H1 (cell line): ENCODE data around the gene DEGS2. TPM values are rescaled to one million over a fixed set of nuclear protein-coding genes. Genes with fewer than 3 reads are reported as not detected.
A peak's percentile ranks its signal among the peaks of the same experiment; 100 is the strongest.

Source experiments
- CTCF ChIA-PET: fragments of 300-600 bp; sonication (Branson Sonifier 250); formaldehyde crosslinking; loops from one replicate; lab custom pipeline; 2021; ENCODE audit not compliant: partially characterized antibody; lab: Charles Lee
- POLR2A ChIA-PET: fragments of 300-600 bp; sonication (Branson Sonifier 250); formaldehyde crosslinking; loops from one replicate; lab custom pipeline; 2021; ENCODE audit warnings: inconsistent platforms; ENCODE audit not compliant: partially characterized antibody; lab: Charles Lee
- DNase-seq, 2 experiments: peaks; one replicate each; pipeline versions ENCODE4 v3.0.0 to v3.0.0-alpha.2; 2010 to 2022; ENCODE audit warnings: low spot score in 2 of 2, low read depth in 1 of 2, mixed read lengths in 1 of 2
- FAIRE-seq: peaks from 2 replicates; lab custom pipeline; 2011; peaks lifted over from hg19 to GRCh38; lab: Jason Lieb, UNC
- H2AFZ ChIP-seq: 2 replicates; pipeline ENCODE4 v1.8.1; 2012; ENCODE audit warnings: low read length, inconsistent platforms
- H2AK5ac ChIP-seq: 2 replicates; pipeline ENCODE4 v1.6.1; 2013; ENCODE audit warnings: low read depth, low read length
- H2BK120ac ChIP-seq: replicated peaks from 2 replicates; pipeline ENCODE3; 2013; ENCODE audit warnings: low read depth, low read length, inconsistent platforms
- H2BK12ac ChIP-seq: 2 replicates; pipeline ENCODE4 v1.6.1; 2013; ENCODE audit warnings: low read depth, low read length
- H2BK15ac ChIP-seq: 2 replicates; pipeline ENCODE4 v1.6.1; 2013; ENCODE audit warnings: low read length
- H2BK20ac ChIP-seq: 2 replicates; pipeline ENCODE4 v1.6.1; 2013; ENCODE audit warnings: low read length
- H2BK5ac ChIP-seq: 2 replicates; pipeline ENCODE4 v1.6.1; 2013; ENCODE audit warnings: low read depth, low read length
- H3K14ac ChIP-seq: 2 replicates; pipeline ENCODE4 v1.6.1; 2013; ENCODE audit warnings: inconsistent platforms; ENCODE audit not compliant: insufficient read length
- H3K18ac ChIP-seq: 2 replicates; pipeline ENCODE4 v1.6.1; 2013; ENCODE audit warnings: low read length; ENCODE audit errors: extremely low read depth
- H3K23ac ChIP-seq: 2 replicates; pipeline ENCODE4 v1.6.1; 2013; ENCODE audit warnings: inconsistent platforms; ENCODE audit not compliant: insufficient read length
- H3K23me2 ChIP-seq: 2 replicates; pipeline ENCODE4 v1.6.1; 2013; ENCODE audit warnings: low read depth, low read length
- H3K27ac ChIP-seq: 2 replicates; pipeline ENCODE4 v1.6.1; 2011; ENCODE audit warnings: low read depth, low read length, inconsistent platforms
- H3K27me3 ChIP-seq, 4 experiments: replicated peaks in 1 of 4; 1 replicate in 1 of 4; 2 replicates in 3 of 4; pipeline versions ENCODE4 v1.6.1 to v1.8.1; 2011 to 2013; ENCODE audit warnings: low read length in 3 of 4, mild to moderate bottlenecking in 3 of 4, inconsistent platforms in 2 of 4, mixed read lengths in 2 of 4, moderate library complexity in 1 of 4; ENCODE audit not compliant: control insufficient read depth in 3 of 4, insufficient read depth in 3 of 4; ENCODE audit errors: extremely low read depth in 1 of 4
- H3K36me3 ChIP-seq, 4 experiments: 2 replicates each; pipeline versions ENCODE4 v1.6.1 to v1.8.1; 2011 to 2013; ENCODE audit warnings: mild to moderate bottlenecking in 4 of 4, low read length in 3 of 4, moderate library complexity in 2 of 4, control low read depth in 1 of 4, inconsistent platforms in 1 of 4; ENCODE audit not compliant: insufficient read depth in 4 of 4, control insufficient read depth in 2 of 4
- H3K4ac ChIP-seq: replicated peaks from 2 replicates; pipeline ENCODE3; 2013; ENCODE audit warnings: low read length, low read depth, mixed read lengths, inconsistent platforms; ENCODE audit not compliant: insufficient read length
- H3K4me1 ChIP-seq, 4 experiments: replicated peaks in 1 of 4; 1 replicate in 1 of 4; 2 replicates in 3 of 4; pipeline versions ENCODE4 v1.6.1 to v1.8.1; 2011 to 2013; ENCODE audit warnings: low read length in 3 of 4, inconsistent platforms in 2 of 4, mixed read lengths in 1 of 4; ENCODE audit not compliant: insufficient read depth in 4 of 4, control insufficient read depth in 3 of 4
- H3K4me2 ChIP-seq, 2 experiments: 2 replicates each; pipeline versions ENCODE4 v1.6.1 to v1.8.1; 2011 to 2013; ENCODE audit warnings: low read depth in 2 of 2, low read length in 2 of 2, control low read depth in 1 of 2, inconsistent platforms in 1 of 2, mild to moderate bottlenecking in 1 of 2; ENCODE audit not compliant: insufficient read depth in 1 of 2
- H3K4me3 ChIP-seq, 4 experiments: fragments of 200-600, 300-600 bp in 1 of 4; sonication (generic), shearing (Covaris generic), sonication (Bioruptor Twin) in 1 of 4; 2 replicates each; pipeline versions ENCODE4 v1.5.1 to v1.8.1; 2011 to 2016; ENCODE audit warnings: low read length in 4 of 4, low read depth in 3 of 4, control low read depth in 2 of 4, inconsistent platforms in 2 of 4, mild to moderate bottlenecking in 2 of 4, mixed read lengths in 1 of 4, moderate library complexity in 1 of 4; ENCODE audit not compliant: insufficient read depth in 2 of 4; ENCODE audit errors: extremely low read depth in 1 of 4
- H3K56ac ChIP-seq: replicated peaks from 2 replicates; pipeline ENCODE3; 2013; ENCODE audit warnings: low read depth, mild to moderate bottlenecking, mixed read lengths, low read length, inconsistent platforms; ENCODE audit not compliant: insufficient read length
- H3K79me1 ChIP-seq: 2 replicates; pipeline ENCODE4 v1.6.1; 2013; ENCODE audit warnings: low read depth, low read length, control low read depth
- H3K79me2 ChIP-seq, 2 experiments: 2 replicates each; pipeline versions ENCODE4 v1.6.1 to v1.8.1; 2012 to 2013; ENCODE audit warnings: low read length in 2 of 2, mild to moderate bottlenecking in 2 of 2, inconsistent platforms in 1 of 2; ENCODE audit not compliant: insufficient read depth in 2 of 2, control insufficient read depth in 1 of 2
- H3K9ac ChIP-seq, 4 experiments: replicated peaks in 1 of 4; 1 replicate in 1 of 4; 2 replicates in 3 of 4; pipeline versions ENCODE4 v1.6.1 to v1.8.1; 2011 to 2013; ENCODE audit warnings: low read depth in 3 of 4, low read length in 3 of 4, control low read depth in 2 of 4, mild to moderate bottlenecking in 2 of 4, moderate library complexity in 2 of 4, inconsistent platforms in 1 of 4; ENCODE audit errors: extremely low read depth in 1 of 4
- H3K9me3 ChIP-seq, 2 experiments: 2 replicates each; pipeline versions ENCODE4 v1.6.1 to v1.8.1; 2012 to 2013; ENCODE audit warnings: mild to moderate bottlenecking in 2 of 2, moderate library complexity in 2 of 2, control low read depth in 1 of 2, inconsistent platforms in 1 of 2, low read depth in 1 of 2, low read length in 1 of 2, mixed read lengths in 1 of 2; ENCODE audit not compliant: insufficient read depth in 2 of 2
- H4K20me1 ChIP-seq, 2 experiments: replicated peaks in 1 of 2; 2 replicates each; pipeline versions ENCODE3 to v1.8.1; 2011 to 2013; ENCODE audit warnings: inconsistent platforms in 2 of 2, low read length in 2 of 2, mild to moderate bottlenecking in 1 of 2; ENCODE audit not compliant: insufficient read depth in 2 of 2, control insufficient read depth in 1 of 2
- H4K5ac ChIP-seq: 2 replicates; pipeline ENCODE4 v1.6.1; 2013; ENCODE audit warnings: low read length, low read depth, mixed read lengths, inconsistent platforms; ENCODE audit not compliant: insufficient read length
- H4K8ac ChIP-seq: 2 replicates; pipeline ENCODE4 v1.8.0; 2013; ENCODE audit warnings: mild to moderate bottlenecking, moderate library complexity, low read length, inconsistent platforms; ENCODE audit not compliant: insufficient read depth; ENCODE audit errors: extremely low read depth
- H4K91ac ChIP-seq: replicated peaks from 2 replicates; pipeline ENCODE3; 2013; ENCODE audit warnings: low read length, mixed read lengths, inconsistent platforms; ENCODE audit not compliant: insufficient read length
- GTF2F1 ChIP-seq: IDR thresholded peaks from 2 replicates; pipeline ENCODE4 v1.6.1; 2012; ENCODE audit warnings: low read depth, low read length, improper control_type of control experiment, borderline replicate concordance
- MAX ChIP-seq: IDR thresholded peaks from 2 replicates; pipeline ENCODE4 v1.6.1; 2012; ENCODE audit warnings: inconsistent platforms
- NANOG ChIP-seq: IDR thresholded peaks from 2 replicates; pipeline ENCODE4 v1.6.1; 2011; ENCODE audit warnings: low read length, low read depth, mild to moderate bottlenecking, inconsistent platforms; ENCODE audit not compliant: insufficient read depth, poor library complexity, severe bottlenecking
- NRF1 ChIP-seq: IDR thresholded peaks from 2 replicates; pipeline ENCODE4 v1.6.1; 2011; ENCODE audit warnings: mild to moderate bottlenecking, low read depth, low read length, improper control_type of control experiment
- PHF8 ChIP-seq: fragments of 200-600 bp; sonication (generic); conservative IDR thresholded peaks from 2 replicates; pipeline ENCODE4 v1.7.1; 2012; ENCODE audit warnings: low read depth, mild to moderate bottlenecking, inconsistent platforms, low read length, moderate library complexity
- POU5F1 ChIP-seq: IDR thresholded peaks from 2 replicates; pipeline ENCODE4 v1.6.1; 2011; ENCODE audit warnings: low read depth, mild to moderate bottlenecking, low read length, moderate library complexity
- SIX5 ChIP-seq: IDR thresholded peaks from 2 replicates; pipeline ENCODE4 v1.6.1; 2011; ENCODE audit warnings: mild to moderate bottlenecking, low read depth, low read length
- TBP ChIP-seq: IDR thresholded peaks from 2 replicates; pipeline ENCODE4 v1.6.1; 2011; ENCODE audit warnings: low read depth, low read length, improper control_type of control experiment
- TCF12 ChIP-seq: IDR thresholded peaks from 2 replicates; pipeline ENCODE4 v1.6.1; 2011; ENCODE audit warnings: low read depth, mild to moderate bottlenecking, low read length
- TEAD4 ChIP-seq: IDR thresholded peaks from 2 replicates; pipeline ENCODE4 v1.6.1; 2012; ENCODE audit warnings: low read depth, low read length, inconsistent platforms, mixed read lengths
- USF2 ChIP-seq: IDR thresholded peaks from 2 replicates; pipeline ENCODE4 v1.6.1; 2011; ENCODE audit warnings: low read length, improper control_type of control experiment
- WGBS, 2 experiments: shearing (Covaris generic) in 1 of 2; methylation state at CpG; one replicate each; pipeline versions ENCODE4 v1.1.6 to v1.1.7; 2013 to 2015; ENCODE audit warnings: low lambda C conversion rate in 2 of 2, mixed read lengths in 2 of 2, inconsistent platforms in 1 of 2, low coverage in 1 of 2, missing lambda C conversion rate in 1 of 2; ENCODE audit not compliant: insufficient replicate concordance in 2 of 2, insufficient coverage in 1 of 2, insufficient read length in 1 of 2; ENCODE audit errors: extremely low coverage in 1 of 2, missing lambda C conversion rate in 1 of 2; 5-methylcytosine and 5-hydroxymethylcytosine counted together
- polyA plus RNA-seq, 7 experiments: library from polyadenylated mRNA; depleted of rRNA in 3 of 7; stranded (reverse) in 5 of 7; unstranded in 2 of 7; fragments of >200 nt in 5 of 7; fragments of 200-250 nt in 2 of 7; gene quantifications; 1 replicate in 5 of 7; 2 replicates in 1 of 7; 4 replicates in 1 of 7; pipeline versions ENCODE4 v1.2.1 to v1.2.3, GENCODE V29; 2011 to 2013; ENCODE audit warnings: missing spikeins in 2 of 7, mixed read lengths in 2 of 7
- total RNA-seq: library from RNA; stranded (reverse); fragmentation: NEBNext Ultra II Directional; extraction: Animal tissue kit (Norgen Biotek cat#: 25700); gene quantifications from 2 replicates; pipeline ENCODE4 v1.2.1, GENCODE V29; 2021

The DEGS2 gene
- total and polyA plus RNA-seq, 2 of the 8 experiments (the other 6 are each of a cell fraction or from before 2014, with no cell fraction given): 0.61 to 0.82 TPM

GRCh38 chr14:100108042-100108825, 51.2 kb downstream of the DEGS2 start:
- Histone ChIP-seq H3K79me1 (no peaks in the 10 kb centered on the region; the same call in 1 of the 2 replicates), H3K27ac (no peak overlapping the region), H2BK20ac (no peak overlapping the region), H4K5ac (no peak overlapping the region), H4K91ac (no peak overlapping the region), H2BK5ac (peak overlapping the region; percentile 75; the same call in 1 of the 2 replicates), H3K36me3 (no peaks in the 10 kb centered on the region; a peak in 1 of 8 replicates), H2BK15ac (no peak overlapping the region), H4K8ac (no peak overlapping the region), H4K20me1 (peaks cover 2 to 8% of the 10 kb centered on the region in 2 experiments), H2BK120ac (no peak overlapping the region), H3K4ac (no peak overlapping the region), H3K27me3 (no peaks in the 10 kb centered on the region), H3K14ac (no peak overlapping the region), H3K79me2 (no peaks in the 10 kb centered on the region), H2AK5ac (no peak overlapping the region), H2AFZ (no peak overlapping the region), H3K23me2 (no peaks in the 10 kb centered on the region), H3K4me2 (no peak overlapping the region), H3K18ac (peak overlapping the region; percentile 56; the same call in 1 of the 2 replicates), H3K4me3 (no peak overlapping the region), H3K4me1 (no peaks in the 10 kb centered on the region), H2BK12ac (no peak overlapping the region), H3K56ac (no peak overlapping the region), H3K9me3 (no peaks in the 10 kb centered on the region), H3K9ac (no peak overlapping the region), H3K23ac (no peak overlapping the region)
- POLR2A ChIA-PET: no interaction called here
- DNase-seq (peak; percentile 72 to 98), FAIRE-seq (peak; percentile 72)
- 50% methylated on average over 13 of the region's 13 CpGs; no CpG with 5 or more reads in 1 of the 2 experiments for WGBS, 2 experiments
- CTCF ChIA-PET: interaction anchor here (0.6 to 10.6 kb wide), 39 partner anchors 7 to 439 kb away, joined by 3 to 240 read pairs (median 5); partner anchors contain the start of genes DEGS2 and EVL
- TF ChIP-seq GTF2F1 (no peak), SIX5 (no peak), TCF12 (peak; percentile 61; the same call in 1 of the 2 replicates), NRF1 (no peak), MAX (peak; percentile 95), TBP (peak; percentile 21; the same call in 1 of the 2 replicates), TEAD4 (no peak), NANOG (no peak), PHF8 (no peak), POU5F1 (no peak), USF2 (no peak; the same call in 1 of the 2 replicates)
